ENCODE results near the gene NCAN. TPM values are rescaled to one million over a fixed set of nuclear protein-coding genes. Genes with fewer than 3 reads are reported as not detected.
A peak's percentile ranks its signal among the peaks of the same experiment; 100 is the strongest.

NCAN gene
- total and polyA plus RNA-seq, 9 of the 15 experiments (the other 6 are each of a cell fraction or from before 2014, with no cell fraction given), result 0.04 TPM; not detected in 8

GRCh38 chr19:19170053-19170872 lies 41.5 kb upstream of the NCAN start, which contains the start of gene MEF2B (continued):
- TF ChIP-seq NCOR1 (IDR thresholded peaks at IDR 0.05), result no peak
- no peak; the same call in 1 of the 2 replicates for TF ChIP-seq CTBP1 (IDR thresholded peaks at IDR 0.05; ENCODE audit: borderline replicate concordance)
- TF ChIP-seq VEZF1 (CRISPR knock-in tag; IDR thresholded peaks at IDR 0.05), result 0 out of 2 replicates have a peak, but pooled peaks have one; percentile 16
- TF ChIP-seq ZC3H11A (IDR thresholded peaks at IDR 0.05; ENCODE audit: low read depth, low read length), result no peak
- TF ChIP-seq ZNF318 (IDR thresholded peaks at IDR 0.05; ENCODE audit: borderline replicate concordance in 1 of 2, low read depth in 1 of 2), result no peak
- no peak for TF ChIP-seq MEF2D (tag; conservative IDR thresholded peaks at IDR 0.05; ENCODE audit: low read depth)
- TF ChIP-seq NCOA6 (IDR thresholded peaks at IDR 0.05), result no peak
- no peak for TF ChIP-seq DLX4 (CRISPR knock-in tag; IDR thresholded peaks at IDR 0.05)
- TF ChIP-seq U2AF2 (optimal IDR thresholded peaks at IDR 0.05; ENCODE audit: low read depth, low read length), result no peak
- TF ChIP-seq CEBPZ (IDR thresholded peaks at IDR 0.05; ENCODE audit: borderline replicate concordance, low read depth, low read length), result no peak
- TF ChIP-seq NR2F6 (CRISPR knock-in tag; IDR thresholded peaks at IDR 0.05), result no peak
- no peak for TF ChIP-seq MLX (CRISPR knock-in tag; conservative IDR thresholded peaks at IDR 0.05)

Measured in K562 (cell line).